HEK293T (cell line): Measurements from ENCODE around the gene XPR1.

Experiments used
- CTCF ChIA-PET: fragments of 350-600 bp; formaldehyde crosslinking; extraction: SDS; loops from one replicate; lab custom pipeline; 2021; ENCODE audit warnings: antibody characterized with exemption, inconsistent platforms; lab: Yijun Ruan, JAX
- POLR2A ChIA-PET: fragments of 350-600 bp; formaldehyde crosslinking; extraction: SDS; loops from one replicate; lab custom pipeline; 2020; ENCODE audit warnings: antibody characterized with exemption, inconsistent platforms; lab: Yijun Ruan, JAX
- DNase-seq: peaks from one replicate; pipeline ENCODE4 v3.0.0; 2012; ENCODE audit warnings: mixed read lengths; ENCODE audit errors: extremely low spot score
- ARNT ChIP-seq: fragments of 450-650 bp; IDR thresholded peaks from 2 replicates; pipeline ENCODE4 v1.6.1; 2017; ENCODE audit warnings: mild to moderate bottlenecking
- BHLHE40 ChIP-seq: fragments of 450-650 bp; IDR thresholded peaks from 2 replicates; pipeline ENCODE4 v1.6.1; 2016; ENCODE audit warnings: mild to moderate bottlenecking, moderate library complexity, borderline replicate concordance
- CTBP1 ChIP-seq: fragments of 450-650 bp; IDR thresholded peaks from 2 replicates; pipeline ENCODE4 v1.6.1; 2016; ENCODE audit warnings: borderline replicate concordance
- ELF4 ChIP-seq: fragments of 450-650 bp; IDR thresholded peaks from 2 replicates; pipeline ENCODE4 v1.6.1; 2017; ENCODE audit warnings: antibody characterized with exemption
- FOXA1 ChIP-seq: fragments of 450-650 bp; IDR thresholded peaks from 2 replicates; pipeline ENCODE4 v1.6.1; 2016; ENCODE audit warnings: mild to moderate bottlenecking
- FOXK2 ChIP-seq: fragments of 450-650 bp; IDR thresholded peaks from 2 replicates; pipeline ENCODE4 v1.6.1; 2016; ENCODE audit warnings: mild to moderate bottlenecking
- FOXM1 ChIP-seq: fragments of 450-650 bp; IDR thresholded peaks from 2 replicates; pipeline ENCODE4 v1.6.1; 2017; ENCODE audit warnings: mild to moderate bottlenecking, borderline replicate concordance
- HDGF ChIP-seq: fragments of 450-650 bp; IDR thresholded peaks from 2 replicates; pipeline ENCODE4 v1.6.1; 2017; ENCODE audit warnings: antibody characterized with exemption, borderline replicate concordance
- L3MBTL2 ChIP-seq: fragments of 450-650 bp; conservative IDR thresholded peaks from 2 replicates; pipeline ENCODE4 v1.6.1; 2016; ENCODE audit warnings: mild to moderate bottlenecking
- LEF1 ChIP-seq: fragments of 450-650 bp; IDR thresholded peaks from 2 replicates; pipeline ENCODE4 v1.6.1; 2017; ENCODE audit warnings: mild to moderate bottlenecking, borderline replicate concordance
- NFRKB ChIP-seq: fragments of 450-650 bp; IDR thresholded peaks from 2 replicates; pipeline ENCODE4 v1.6.1; 2016; ENCODE audit warnings: mild to moderate bottlenecking, moderate library complexity
- PKNOX1 ChIP-seq: fragments of 450-650 bp; IDR thresholded peaks from 2 replicates; pipeline ENCODE4 v1.6.1; 2016
- SP1 ChIP-seq: fragments of 450-650 bp; IDR thresholded peaks from 2 replicates; pipeline ENCODE4 v1.6.1; 2017
- SUZ12 ChIP-seq: fragments of 450-650 bp; IDR thresholded peaks from 2 replicates; pipeline ENCODE4 v1.6.1; 2016; ENCODE audit warnings: mild to moderate bottlenecking
- TARDBP ChIP-seq: fragments of 450-650 bp; IDR thresholded peaks from 2 replicates; pipeline ENCODE4 v1.6.1; 2016
- ZNF384 ChIP-seq: fragments of 450-650 bp; IDR thresholded peaks from 2 replicates; pipeline ENCODE4 v1.6.1; 2016

XPR1 gene

GRCh38 chr1:180859306-180859705 lies 227.5 kb downstream of the XPR1 start:
- DNase-seq = no peak
- CTCF ChIA-PET = no interaction called here
- POLR2A ChIA-PET = no interaction called here
- TF ChIP-seq ZNF384 (no peak), FOXM1 (no peak), SUZ12 (no peak), TARDBP (no peak), CTBP1 (no peak), ELF4 (no peak), HDGF (no peak), ARNT (no peak), BHLHE40 (no peak), L3MBTL2 (no peak), NFRKB (no peak), FOXK2 (no peak), FOXA1 (no peak), PKNOX1 (no peak), LEF1 (no peak), SP1 (no peak)

GRCh38 chr1:180860535-180860934 lies 228.7 kb downstream of the XPR1 start:
- no peak for DNase-seq
- CTCF ChIA-PET = no interaction called here
- POLR2A ChIA-PET = interaction anchor here (1.7 kb wide), 1 partner anchor 359 kb away, joined by 5 read pairs; no protein-coding TSS in a partner anchor
- TF ChIP-seq FOXK2 = no peak
- TF ChIP-seq ARNT = no peak
- TF ChIP-seq TARDBP = no peak
- no peak for TF ChIP-seq LEF1
- no peak for TF ChIP-seq SUZ12
- no peak for TF ChIP-seq ZNF384
- TF ChIP-seq NFRKB = no peak
- no peak for TF ChIP-seq CTBP1

GRCh38 chr1:180862305-180862704 lies 230.5 kb downstream of the XPR1 start:
- TF ChIP-seq FOXM1 = no peak
- TF ChIP-seq PKNOX1 = no peak
- no peak for TF ChIP-seq HDGF
- no peak for TF ChIP-seq BHLHE40
- ChIA-PET CTCF (interaction anchor here (1.0 to 2.7 kb wide), 5 partner anchors 21 to 353 kb away, joined by 3 to 17 read pairs (median 4); no protein-coding TSS in a partner anchor), POLR2A (interaction anchor here (1.7 kb wide), 1 partner anchor 361 kb away, joined by 5 read pairs; no protein-coding TSS in a partner anchor)
- DNase-seq = no peak

- DNase-seq = peak; percentile 33
- ChIA-PET POLR2A (no interaction called here), CTCF (interaction anchor here (0.6 to 2.7 kb wide), 8 partner anchors 19 to 354 kb away, joined by 3 to 17 read pairs (median 4); no protein-coding TSS in a partner anchor)
- TF ChIP-seq FOXK2 (no peak), SP1 (no peak), FOXM1 (no peak)
These were observed 231.4 kb downstream of the XPR1 start for GRCh38 chr1:180863158-180863775.

GRCh38 chr1:180881806-180882509 lies 250.1 kb downstream of the XPR1 start:
- DNase-seq = peak; percentile 60
- ChIA-PET POLR2A (no interaction called here), CTCF (interaction anchor here (0.7 to 1.8 kb wide), 14 partner anchors 9 to 509 kb away, joined by 3 to 7 read pairs (median 4); no protein-coding TSS in a partner anchor)
- no peak for TF ChIP-seq BHLHE40

- CTCF ChIA-PET = interaction anchor here (1.1 kb wide), 1 partner anchor 257 kb away, joined by 5 read pairs; no protein-coding TSS in a partner anchor
- TF ChIP-seq FOXA1 = no peak
- no peak for TF ChIP-seq FOXM1
- TF ChIP-seq BHLHE40 = no peak
- TF ChIP-seq L3MBTL2 = no peak
- POLR2A ChIA-PET = interaction anchor here (1.0 kb wide), 1 partner anchor 256 kb away, joined by 3 read pairs; no protein-coding TSS in a partner anchor
- no peak for DNase-seq
These were observed 252.9 kb downstream of the XPR1 start for GRCh38 chr1:180884588-180885300.

GRCh38 chr1:180886338-180886737 lies 254.5 kb downstream of the XPR1 start:
- DNase-seq = no peak
- ChIA-PET POLR2A (no interaction called here), CTCF (no interaction called here)
- no peak for TF ChIP-seq LEF1
- no peak for TF ChIP-seq L3MBTL2
- no peak for TF ChIP-seq TARDBP
- TF ChIP-seq NFRKB = no peak
- TF ChIP-seq ELF4 = no peak
- TF ChIP-seq SUZ12 = no peak
- no peak for TF ChIP-seq HDGF
- TF ChIP-seq BHLHE40 = no peak
- TF ChIP-seq ZNF384 = no peak
- no peak for TF ChIP-seq ARNT
- no peak for TF ChIP-seq CTBP1
- TF ChIP-seq PKNOX1 = no peak
- TF ChIP-seq FOXK2 = no peak
- no peak for TF ChIP-seq FOXA1
- no peak for TF ChIP-seq SP1
- no peak for TF ChIP-seq FOXM1
